Measurements from ENCODE around the gene HOXD9. TPM values are rescaled to one million over a fixed set of nuclear protein-coding genes. Genes with fewer than 3 reads are reported as not detected.

HOXD9 gene
- total RNA-seq, 1 donor from 2014 or later: not detected

DNA sequence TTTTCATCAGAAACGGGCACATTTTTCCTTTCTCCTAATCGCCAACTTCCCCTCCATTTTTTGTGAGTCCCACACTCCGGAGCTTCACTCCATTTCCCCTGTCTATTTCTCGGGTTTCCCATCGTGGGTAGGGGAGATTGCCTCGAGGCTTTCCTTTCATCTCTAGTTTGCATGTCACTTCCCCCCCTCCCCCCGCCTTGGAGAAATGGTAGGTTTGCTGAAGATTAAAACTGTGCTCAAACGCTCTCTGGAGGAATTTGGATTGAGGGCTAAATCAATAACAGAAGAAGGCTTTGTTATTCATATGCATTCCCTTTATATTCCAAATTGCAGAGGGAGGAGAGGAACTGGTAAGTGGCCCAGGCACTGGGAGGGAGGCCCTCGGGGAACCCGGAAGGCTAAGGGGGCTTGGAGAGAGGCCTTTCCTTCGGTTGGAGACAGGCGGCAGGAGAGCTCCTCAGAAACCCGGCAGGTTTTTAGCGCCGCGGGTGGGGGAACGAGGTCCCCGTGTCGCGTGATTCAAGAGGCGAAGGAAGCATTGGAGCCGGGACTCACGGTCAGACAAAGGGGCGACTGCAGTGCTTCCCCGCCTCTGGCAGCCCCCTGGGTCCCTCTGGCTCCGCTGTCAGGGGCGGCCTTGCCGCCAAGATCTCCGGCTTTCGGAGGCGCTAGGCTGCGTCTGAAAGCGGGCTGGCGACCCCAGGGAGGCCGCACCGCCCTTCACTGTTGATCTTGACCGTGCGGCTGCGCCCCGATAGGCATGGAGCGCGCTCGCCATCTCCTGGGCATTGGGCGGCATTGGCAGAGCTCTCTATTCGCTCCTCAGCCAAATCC, 25.3 kb upstream of the HOXD9 start:
- H3K9me3 Mint-ChIP-seq: no peaks in the 10 kb centered on the region
- H3K4me3 Mint-ChIP-seq (ENCODE audit: low read depth): peak overlapping the region; percentile 45
- no peak for DNase-seq (ENCODE audit: low spot score)
- H3K4me1 Mint-ChIP-seq (ENCODE audit: low read depth): peaks cover 15% of the 10 kb centered on the region
- H3K27me3 Mint-ChIP-seq (ENCODE audit: low read depth): peaks cover 86% of the 10 kb centered on the region
- intact Hi-C loops (cut with micrococcal nuclease): loop anchor here (1.0 to 5.0 kb wide), 5 partner anchors 14 to 730 kb away; partner anchors contain the start of gene EVX2
- H3K36me3 Mint-ChIP-seq (ENCODE audit: low read depth): no peaks in the 10 kb centered on the region
- H3K27ac Mint-ChIP-seq: no peak overlapping the region

DNA sequence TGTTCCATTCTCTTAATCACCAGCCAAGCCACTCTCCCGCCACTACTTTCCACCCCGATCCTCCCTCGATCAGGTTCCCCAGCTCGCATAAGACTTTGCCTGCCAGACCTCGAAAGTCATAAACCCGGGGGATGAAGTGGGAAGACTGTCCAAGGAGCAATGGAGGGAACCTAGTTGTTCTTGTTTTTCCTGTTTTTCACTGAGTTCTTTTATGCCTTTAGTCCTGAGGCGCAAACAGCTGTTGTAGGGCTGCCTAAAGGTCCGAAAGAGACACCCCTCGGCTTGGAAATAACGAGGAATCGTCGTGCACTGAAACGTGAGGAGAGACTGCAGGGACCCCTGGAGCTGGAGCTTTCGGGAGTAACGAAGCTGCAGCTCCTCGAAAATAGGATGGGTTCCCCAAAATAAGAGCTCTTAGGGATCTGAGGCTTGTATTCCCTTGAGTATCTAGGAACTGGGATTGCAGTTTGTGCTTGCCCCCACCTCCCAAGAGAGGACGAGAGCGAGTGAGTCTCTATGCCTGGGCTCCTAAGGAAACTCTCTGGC, 24.6 kb upstream of the HOXD9 start:
- Mint-ChIP-seq H3K36me3 (ENCODE audit: low read depth) (no peaks in the 10 kb centered on the region), H3K27ac (no peak overlapping the region), H3K9me3 (no peaks in the 10 kb centered on the region), H3K4me1 (ENCODE audit: low read depth) (peaks cover 15% of the 10 kb centered on the region), H3K27me3 (ENCODE audit: low read depth) (peaks cover 92% of the 10 kb centered on the region), H3K4me3 (ENCODE audit: low read depth) (no peak overlapping the region)
- intact Hi-C loops (cut with micrococcal nuclease): loop anchor here (1.0 to 5.0 kb wide), 5 partner anchors 13 to 731 kb away; partner anchors contain the start of gene EVX2
- no peak for DNase-seq (ENCODE audit: low spot score)

DNA sequence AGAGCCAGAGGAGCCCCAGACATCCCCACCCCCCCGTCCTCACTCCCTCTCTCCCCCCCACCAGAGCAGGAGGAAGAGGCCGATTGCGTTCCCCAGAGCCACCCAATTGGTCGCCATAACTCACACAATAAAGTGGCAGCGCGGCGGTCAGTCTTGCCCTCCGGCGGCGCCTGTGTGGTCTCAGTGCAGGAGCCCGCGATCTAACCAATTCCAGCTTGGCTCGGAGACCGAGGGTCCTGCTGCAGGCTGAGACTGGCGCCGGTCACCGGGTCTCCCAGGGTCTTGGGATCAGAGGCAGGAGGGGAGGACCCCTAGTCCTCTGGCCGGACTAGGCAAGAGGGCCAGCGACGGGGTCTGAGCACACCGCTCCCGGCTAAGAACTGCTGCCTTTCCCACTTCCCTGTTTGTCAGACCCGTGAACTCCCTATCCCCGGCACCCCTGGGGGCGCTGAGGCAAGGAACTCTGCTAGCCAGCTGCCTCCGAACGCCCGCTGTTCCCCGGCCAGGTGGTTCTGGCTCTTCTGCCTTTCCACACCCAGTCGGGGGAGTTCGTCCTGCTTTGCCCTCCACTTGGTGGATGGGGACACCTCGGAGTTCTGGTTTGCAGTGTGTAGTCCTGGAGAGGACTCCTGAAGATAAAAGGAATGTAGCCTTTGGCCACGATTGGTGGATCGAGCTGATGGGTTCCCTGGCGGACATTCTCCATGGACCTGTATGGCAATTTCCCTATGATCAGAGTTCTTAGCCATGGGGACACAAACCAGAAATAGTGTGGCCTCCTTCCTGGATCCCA, 24.0 kb upstream of the HOXD9 start:
- DNase-seq (ENCODE audit: low spot score): no peak
- intact Hi-C loops (cut with micrococcal nuclease): loop anchor here (5.0 kb wide), 1 partner anchor 34 kb away; no protein-coding TSS in a partner anchor
- Mint-ChIP-seq H3K27me3 (ENCODE audit: low read depth) (peaks cover 93% of the 10 kb centered on the region), H3K4me3 (ENCODE audit: low read depth) (no peak overlapping the region), H3K9me3 (no peaks in the 10 kb centered on the region), H3K36me3 (ENCODE audit: low read depth) (no peaks in the 10 kb centered on the region), H3K4me1 (ENCODE audit: low read depth) (peaks cover 15% of the 10 kb centered on the region), H3K27ac (no peak overlapping the region)

DNA sequence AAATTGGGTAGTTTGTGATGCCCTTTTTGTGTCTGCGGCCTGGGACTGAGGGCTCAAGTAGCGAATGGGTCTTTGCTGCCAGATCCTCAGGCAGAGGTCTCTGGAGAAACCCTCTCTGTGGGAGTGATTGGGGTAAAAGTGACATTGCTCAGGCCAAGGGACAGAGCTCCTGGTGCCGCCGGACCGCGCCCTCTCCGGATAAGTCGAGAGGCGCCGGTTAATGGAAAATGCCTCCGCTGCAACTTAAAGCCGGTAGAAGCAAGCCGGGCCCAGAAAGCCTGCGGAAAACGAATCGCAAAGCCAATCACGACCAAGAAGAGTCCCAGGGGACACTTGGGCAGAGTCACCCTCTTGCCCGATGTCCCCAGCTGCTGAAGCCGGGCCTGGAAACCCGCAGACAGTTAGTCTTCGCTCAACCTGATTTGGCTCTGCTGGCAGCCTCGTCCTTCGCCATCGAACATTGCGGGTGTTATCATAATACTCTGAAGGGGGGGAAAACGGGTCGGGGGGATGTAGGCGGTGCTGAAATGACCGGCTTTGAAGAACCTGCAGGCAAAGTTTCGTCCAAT, 23.3 kb upstream of the HOXD9 start:
- Mint-ChIP-seq H3K27me3 (ENCODE audit: low read depth) (peaks cover 92% of the 10 kb centered on the region), H3K4me1 (ENCODE audit: low read depth) (peaks cover 13% of the 10 kb centered on the region), H3K36me3 (ENCODE audit: low read depth) (no peaks in the 10 kb centered on the region), H3K9me3 (no peaks in the 10 kb centered on the region), H3K27ac (no peak overlapping the region), H3K4me3 (ENCODE audit: low read depth) (no peak overlapping the region)
- intact Hi-C loops (cut with micrococcal nuclease): loop anchor here (5.0 kb wide), 1 partner anchor 33 kb away; no protein-coding TSS in a partner anchor
- no peak for DNase-seq (ENCODE audit: low spot score)

DNA sequence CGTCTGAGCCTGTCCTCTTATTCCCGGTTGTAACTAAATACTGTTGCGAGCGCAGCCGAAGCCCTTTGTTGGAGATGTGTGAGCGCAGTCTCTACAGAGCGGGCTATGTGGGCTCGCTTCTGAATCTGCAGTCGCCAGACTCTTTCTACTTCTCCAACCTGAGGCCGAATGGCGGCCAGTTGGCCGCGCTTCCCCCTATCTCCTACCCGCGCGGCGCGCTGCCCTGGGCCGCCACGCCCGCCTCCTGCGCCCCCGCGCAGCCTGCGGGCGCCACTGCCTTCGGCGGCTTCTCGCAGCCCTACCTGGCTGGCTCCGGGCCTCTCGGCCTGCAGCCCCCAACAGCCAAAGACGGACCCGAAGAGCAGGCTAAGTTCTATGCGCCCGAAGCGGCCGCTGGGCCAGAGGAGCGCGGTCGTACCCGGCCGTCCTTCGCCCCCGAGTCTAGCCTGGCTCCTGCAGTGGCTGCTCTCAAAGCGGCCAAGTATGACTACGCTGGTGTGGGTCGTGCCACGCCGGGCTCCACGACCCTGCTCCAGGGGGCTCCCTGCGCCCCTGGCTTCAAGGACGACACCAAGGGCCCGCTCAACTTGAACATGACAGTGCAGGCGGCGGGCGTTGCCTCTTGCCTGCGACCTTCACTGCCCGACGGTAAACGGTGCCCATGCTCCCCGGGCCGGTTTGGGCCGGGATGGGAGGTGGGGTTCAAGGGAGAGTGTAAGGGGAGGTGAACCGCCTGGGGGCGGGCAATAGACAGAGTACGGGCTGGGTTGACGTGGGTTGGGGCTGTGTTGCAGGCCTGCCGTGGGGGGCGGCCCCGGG, 22.6 kb upstream of the HOXD9 start, which contains the start of gene HOXD12:
Gene HOXD12, plus strand, starts transcription at position 68 of the 819 bp plus-strand sequence. Its CDS starts 7 bp downstream, at position 75.
- no peak within 1 kb of the TSS for H3K27ac Mint-ChIP-seq
- H3K4me1 Mint-ChIP-seq (ENCODE audit: low read depth): peaks cover 13% of the 10 kb centered on the region
- no peak for DNase-seq (ENCODE audit: low spot score)
- H3K9me3 Mint-ChIP-seq: no peaks in the 10 kb centered on the region
- H3K36me3 Mint-ChIP-seq (ENCODE audit: low read depth): no peaks in the 10 kb centered on the region
- intact Hi-C loops (cut with micrococcal nuclease): loop anchor here (5.0 kb wide), 1 partner anchor 32 kb away; no protein-coding TSS in a partner anchor
- H3K27me3 Mint-ChIP-seq (ENCODE audit: low read depth): peaks cover 93% of the 10 kb centered on the region
- no peak within 1 kb of the TSS for H3K4me3 Mint-ChIP-seq (ENCODE audit: low read depth)

DNA sequence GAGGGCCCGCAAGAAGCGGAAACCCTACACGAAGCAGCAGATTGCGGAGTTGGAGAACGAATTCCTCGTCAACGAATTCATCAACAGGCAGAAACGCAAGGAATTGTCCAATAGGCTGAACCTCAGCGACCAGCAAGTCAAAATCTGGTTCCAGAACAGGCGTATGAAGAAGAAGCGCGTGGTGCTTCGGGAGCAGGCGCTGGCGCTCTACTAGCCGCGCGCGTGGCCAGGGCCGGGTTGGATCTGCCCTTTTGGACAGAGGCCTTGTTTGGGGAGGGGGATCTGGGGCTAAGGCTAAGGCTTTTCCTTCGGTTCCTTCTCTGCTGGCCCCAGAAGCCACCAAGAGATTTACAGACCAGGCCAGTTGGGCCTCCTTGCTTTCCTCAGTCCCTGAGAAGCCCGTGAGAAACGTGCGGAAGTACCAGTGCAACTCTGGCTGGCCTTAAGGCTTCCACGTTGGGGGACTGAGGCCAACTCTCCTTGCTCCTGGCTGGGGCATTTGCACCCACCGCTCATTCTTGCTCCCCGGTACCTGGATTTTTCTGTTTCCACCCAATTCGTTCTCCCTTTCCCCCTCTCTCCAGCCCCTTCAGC, 21.9 kb upstream of the HOXD9 start:
- H3K4me1 Mint-ChIP-seq (ENCODE audit: low read depth): peaks cover 13% of the 10 kb centered on the region
- H3K4me3 Mint-ChIP-seq (ENCODE audit: low read depth): no peak overlapping the region
- intact Hi-C loops (cut with micrococcal nuclease): no loop called here
- no peak overlapping the region for H3K27ac Mint-ChIP-seq
- no peaks in the 10 kb centered on the region for H3K36me3 Mint-ChIP-seq (ENCODE audit: low read depth)
- H3K27me3 Mint-ChIP-seq (ENCODE audit: low read depth): peaks cover 93% of the 10 kb centered on the region
- no peaks in the 10 kb centered on the region for H3K9me3 Mint-ChIP-seq
- DNase-seq (ENCODE audit: low spot score): no peak

DNA sequence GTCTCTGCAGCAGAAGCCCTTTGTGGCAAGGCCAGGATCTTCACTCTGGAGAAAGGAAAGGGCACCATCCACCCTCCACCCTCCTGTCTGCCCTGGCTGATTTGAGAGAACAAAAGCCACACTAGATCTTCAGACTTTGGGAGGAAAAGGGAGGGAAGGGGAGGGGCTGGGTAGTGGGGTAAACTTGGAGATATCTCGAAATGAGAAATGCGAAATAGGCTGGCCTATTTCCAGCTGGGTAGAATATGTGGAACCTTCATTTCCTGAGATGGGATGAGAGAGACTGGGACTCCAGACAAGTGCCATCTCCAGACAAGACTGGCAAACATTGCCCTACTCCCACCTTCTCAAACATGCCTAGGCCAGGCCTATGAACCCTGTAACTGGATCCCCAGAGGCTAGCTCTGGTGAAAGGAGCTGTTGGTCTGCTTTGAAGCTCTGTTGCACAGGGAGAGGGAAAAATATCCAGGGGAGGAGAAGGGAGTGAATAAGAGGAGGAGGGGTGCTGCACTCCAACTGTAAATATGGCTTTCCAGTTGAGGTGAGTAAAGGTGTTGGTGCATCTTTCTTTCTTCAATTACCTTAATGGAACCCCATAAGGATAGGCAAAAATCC, 21.2 kb upstream of the HOXD9 start:
- Mint-ChIP-seq H3K4me3 (ENCODE audit: low read depth) (no peak overlapping the region), H3K27me3 (ENCODE audit: low read depth) (peaks cover 94% of the 10 kb centered on the region)

DNA sequence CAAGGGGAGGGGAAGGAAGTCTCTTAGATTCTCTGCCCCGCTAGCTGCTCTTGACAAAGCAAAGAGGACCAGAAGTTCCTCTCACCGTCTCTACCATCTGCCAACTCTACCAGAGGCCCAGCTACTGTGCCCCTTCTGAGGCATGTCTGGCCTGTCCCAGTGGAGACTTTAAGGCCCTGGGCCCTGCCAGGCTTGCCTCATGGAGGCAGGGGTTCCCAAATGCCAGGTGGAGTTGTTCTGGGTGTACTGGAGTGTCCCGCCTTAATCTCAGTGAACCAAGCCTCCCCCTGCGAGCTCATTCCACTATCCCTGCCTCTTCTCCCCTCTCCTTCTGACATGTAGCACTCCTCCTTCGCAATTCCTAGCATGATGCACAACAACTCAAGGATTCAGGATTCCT, 20.7 kb upstream of the HOXD9 start:
- Mint-ChIP-seq H3K27ac (no peak overlapping the region), H3K27me3 (ENCODE audit: low read depth) (peaks cover 91% of the 10 kb centered on the region), H3K4me1 (ENCODE audit: low read depth) (peaks cover 12% of the 10 kb centered on the region), H3K9me3 (no peaks in the 10 kb centered on the region), H3K36me3 (ENCODE audit: low read depth) (no peaks in the 10 kb centered on the region), H3K4me3 (ENCODE audit: low read depth) (no peak overlapping the region)
- intact Hi-C loops (cut with micrococcal nuclease): no loop called here
- no peak for DNase-seq (ENCODE audit: low spot score)

More for the DNA sequence above, 21.2 kb upstream of the HOXD9 start:
- intact Hi-C loops (cut with micrococcal nuclease): no loop called here
- Mint-ChIP-seq H3K9me3 (no peaks in the 10 kb centered on the region), H3K27ac (no peak overlapping the region), H3K4me1 (ENCODE audit: low read depth) (peaks cover 15% of the 10 kb centered on the region), H3K36me3 (ENCODE audit: low read depth) (no peaks in the 10 kb centered on the region)
- DNase-seq (ENCODE audit: low spot score): no peak

DNA sequence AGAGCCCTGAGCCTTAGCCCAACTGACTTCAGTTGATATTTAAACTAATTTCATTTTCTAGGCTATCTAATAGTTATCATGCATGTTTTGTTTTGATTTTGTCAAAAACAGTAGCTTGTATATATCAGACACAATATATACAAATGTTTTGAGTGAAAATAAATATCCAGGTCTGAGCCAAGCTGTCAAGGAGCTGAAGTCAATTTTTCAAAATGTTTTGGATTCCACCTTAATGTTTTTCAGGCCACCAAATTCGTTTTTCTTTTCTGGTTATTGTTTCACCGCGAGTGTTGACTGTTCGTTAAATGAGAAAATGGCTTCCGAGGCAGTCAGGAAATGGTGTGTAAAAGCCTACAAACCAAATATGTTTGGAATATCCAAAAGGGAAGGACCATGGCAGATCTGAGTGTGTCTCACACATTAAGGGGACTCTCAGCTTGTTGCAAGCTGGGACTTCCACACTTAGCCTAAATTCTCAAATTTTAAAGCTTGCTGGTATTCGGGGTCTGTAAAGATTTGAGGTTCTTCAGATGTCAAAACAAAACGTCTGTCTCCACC, 20.1 kb upstream of the HOXD9 start:
- Mint-ChIP-seq H3K4me1 (ENCODE audit: low read depth) (peaks cover 8% of the 10 kb centered on the region), H3K27me3 (ENCODE audit: low read depth) (peaks cover 89% of the 10 kb centered on the region), H3K36me3 (ENCODE audit: low read depth) (no peaks in the 10 kb centered on the region), H3K9me3 (no peaks in the 10 kb centered on the region), H3K4me3 (ENCODE audit: low read depth) (no peak overlapping the region), H3K27ac (no peak overlapping the region)
- intact Hi-C loops (cut with micrococcal nuclease): no loop called here
- DNase-seq (ENCODE audit: low spot score): no peak

DNA sequence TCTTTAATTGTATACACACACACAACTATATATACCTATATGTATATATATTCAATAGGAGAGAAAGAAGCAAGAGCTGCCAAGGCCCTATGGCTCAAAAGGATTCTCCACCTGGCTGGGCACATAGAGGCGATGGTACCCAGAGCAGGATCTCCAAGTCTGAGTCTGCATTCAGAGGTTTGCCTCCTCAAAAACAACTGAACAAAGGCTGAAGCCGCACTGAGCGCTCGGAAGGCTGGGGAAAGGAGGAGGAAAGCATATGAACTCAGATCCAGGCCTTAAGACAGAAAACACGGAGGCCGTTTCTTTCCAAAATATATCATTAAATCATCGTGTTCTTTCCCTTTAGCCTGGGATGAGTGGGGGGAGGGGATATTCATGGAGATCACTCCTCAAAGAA, 19.3 kb upstream of the HOXD9 start:
- Mint-ChIP-seq H3K27ac (no peak overlapping the region), H3K4me3 (ENCODE audit: low read depth) (no peak overlapping the region), H3K36me3 (ENCODE audit: low read depth) (no peaks in the 10 kb centered on the region), H3K27me3 (ENCODE audit: low read depth) (peaks cover 83% of the 10 kb centered on the region), H3K4me1 (ENCODE audit: low read depth) (peaks cover 3% of the 10 kb centered on the region), H3K9me3 (no peaks in the 10 kb centered on the region)
- no peak for DNase-seq (ENCODE audit: low spot score)
- intact Hi-C loops (cut with micrococcal nuclease): no loop called here

DNA sequence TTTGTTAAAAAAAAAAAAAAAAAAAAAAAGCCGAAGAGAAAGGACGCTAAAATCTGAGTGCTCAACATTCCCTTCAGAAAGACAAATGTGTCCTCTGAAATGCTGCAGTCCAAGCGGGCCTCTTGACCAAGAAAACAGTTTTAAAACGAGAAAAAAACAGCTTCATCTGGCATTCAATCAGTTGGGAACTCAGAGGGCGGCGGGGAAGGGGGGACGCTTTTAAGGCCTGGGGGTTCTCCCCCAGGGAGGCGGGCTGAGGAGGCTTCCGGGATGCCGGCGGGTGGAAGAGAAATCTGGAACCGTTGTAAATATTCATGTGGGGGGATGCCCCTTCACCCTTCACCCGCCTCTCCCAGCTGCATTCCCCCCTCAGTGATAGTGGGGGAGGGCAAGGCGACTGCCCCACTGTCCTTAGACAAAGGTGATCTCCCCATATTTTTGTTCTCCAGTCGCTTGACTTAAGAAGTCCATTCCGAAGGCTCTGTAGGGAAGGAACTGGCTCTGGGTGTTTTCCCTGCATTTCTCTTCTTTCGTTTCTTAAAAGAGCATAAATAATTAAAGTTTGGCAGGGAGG, 18.7 kb upstream of the HOXD9 start:
- no peaks in the 10 kb centered on the region for H3K9me3 Mint-ChIP-seq
- peaks cover 3% of the 10 kb centered on the region for H3K4me1 Mint-ChIP-seq (ENCODE audit: low read depth)
- DNase-seq (ENCODE audit: low spot score): no peak
- intact Hi-C loops (cut with micrococcal nuclease): no loop called here
- no peak overlapping the region for H3K27ac Mint-ChIP-seq
- peaks cover 80% of the 10 kb centered on the region for H3K27me3 Mint-ChIP-seq (ENCODE audit: low read depth)
- no peaks in the 10 kb centered on the region for H3K36me3 Mint-ChIP-seq (ENCODE audit: low read depth)
- no peak overlapping the region for H3K4me3 Mint-ChIP-seq (ENCODE audit: low read depth)

Data from activated T-helper 2 cell treated with anti-CD3 and anti-CD28 coated beads, Interferon-gamma antibody, Interleukin-2, Interleukin-4, amounts not matched to agents 10 μg/mL and 5 μg/mL and 100 μg/mL, durations not matched to agents 14 hours and 24 hours and 36 hours (primary cell).